ENCODE data around the gene VWDE. TPM values are rescaled to one million over a fixed set of nuclear protein-coding genes. Genes with fewer than 3 reads are reported as not detected.

Gene VWDE
- total RNA-seq, 1 donor from 2014 or later: 3.2 TPM

DNA sequence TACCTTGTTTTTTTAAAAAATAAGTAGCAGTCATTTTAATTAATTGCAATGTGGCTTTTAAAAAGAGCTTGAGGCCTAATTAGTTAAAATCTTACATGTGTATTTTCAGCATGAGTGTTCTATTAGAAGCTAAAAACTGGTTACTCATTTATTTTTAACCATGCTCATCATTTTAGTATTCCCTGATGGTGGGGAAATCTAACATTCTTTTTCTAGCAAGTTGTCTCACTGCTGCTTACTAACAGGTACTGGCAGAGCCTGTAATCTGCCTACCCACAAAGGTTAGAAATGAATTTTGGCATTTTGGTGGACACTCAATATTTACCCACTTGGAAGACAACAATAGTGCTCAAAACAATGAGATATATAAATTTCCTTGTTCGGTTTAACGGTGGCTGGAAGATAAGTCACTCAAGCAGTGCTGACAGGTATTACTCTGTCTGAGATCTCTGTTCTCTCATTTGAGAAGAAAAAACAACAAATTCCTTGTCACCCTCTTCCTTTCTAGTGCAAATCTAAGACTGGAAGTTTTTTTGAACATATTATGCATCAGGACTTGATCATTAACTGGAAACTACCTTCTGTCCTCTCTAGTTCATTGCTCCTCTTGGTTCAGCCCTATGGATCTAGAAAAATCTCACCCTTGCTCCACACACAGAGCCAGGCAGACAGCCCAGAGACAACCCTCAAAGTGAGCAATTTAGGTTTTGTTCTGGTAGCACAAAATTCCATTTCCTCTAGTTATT, 83.3 kb downstream of the VWDE start:
- Mint-ChIP-seq H3K36me3 (ENCODE audit: low read depth, unreplicated experiment) (no peaks in the 10 kb centered on the region), H3K4me3 (ENCODE audit: unreplicated experiment) (no peak overlapping the region), H3K9me3 (ENCODE audit: unreplicated experiment) (no peaks in the 10 kb centered on the region), H3K27ac (ENCODE audit: unreplicated experiment) (no peak overlapping the region), H3K27me3 (ENCODE audit: unreplicated experiment) (no peaks in the 10 kb centered on the region), H3K4me1 (ENCODE audit: unreplicated experiment) (peaks cover 15% of the 10 kb centered on the region)
- TF ChIP-seq, protein P1, sequence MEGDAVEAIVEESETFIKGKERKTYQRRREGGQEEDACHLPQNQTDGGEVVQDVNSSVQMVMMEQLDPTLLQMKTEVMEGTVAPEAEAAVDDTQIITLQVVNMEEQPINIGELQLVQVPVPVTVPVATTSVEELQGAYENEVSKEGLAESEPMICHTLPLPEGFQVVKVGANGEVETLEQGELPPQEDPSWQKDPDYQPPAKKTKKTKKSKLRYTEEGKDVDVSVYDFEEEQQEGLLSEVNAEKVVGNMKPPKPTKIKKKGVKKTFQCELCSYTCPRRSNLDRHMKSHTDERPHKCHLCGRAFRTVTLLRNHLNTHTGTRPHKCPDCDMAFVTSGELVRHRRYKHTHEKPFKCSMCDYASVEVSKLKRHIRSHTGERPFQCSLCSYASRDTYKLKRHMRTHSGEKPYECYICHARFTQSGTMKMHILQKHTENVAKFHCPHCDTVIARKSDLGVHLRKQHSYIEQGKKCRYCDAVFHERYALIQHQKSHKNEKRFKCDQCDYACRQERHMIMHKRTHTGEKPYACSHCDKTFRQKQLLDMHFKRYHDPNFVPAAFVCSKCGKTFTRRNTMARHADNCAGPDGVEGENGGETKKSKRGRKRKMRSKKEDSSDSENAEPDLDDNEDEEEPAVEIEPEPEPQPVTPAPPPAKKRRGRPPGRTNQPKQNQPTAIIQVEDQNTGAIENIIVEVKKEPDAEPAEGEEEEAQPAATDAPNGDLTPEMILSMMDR (IDR thresholded peaks at IDR 0.05; ENCODE audit: unreplicated experiment): no peak
- no peak for DNase-seq (ENCODE audit: low spot score)

DNA sequence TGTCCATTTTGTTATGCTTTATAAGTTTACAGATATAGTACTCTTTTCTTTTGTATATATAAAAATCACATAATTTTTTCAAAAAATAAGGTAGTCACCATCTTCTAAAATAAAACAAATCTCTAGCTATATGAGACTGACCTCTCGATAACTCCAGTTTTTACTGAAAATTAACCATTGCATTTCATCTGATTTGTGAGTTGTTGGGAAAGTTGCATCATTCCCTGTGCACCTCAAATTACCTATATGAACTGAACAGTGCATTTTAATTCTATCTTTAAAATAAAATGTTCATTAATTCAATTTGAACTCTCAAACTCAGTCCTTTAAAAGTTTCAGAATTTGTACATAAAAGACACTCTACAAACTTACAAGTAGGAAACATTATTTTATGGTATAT, 86.0 kb downstream of the VWDE start:
- H3K4me1 Mint-ChIP-seq (ENCODE audit: unreplicated experiment): peaks cover 15% of the 10 kb centered on the region
- H3K27ac Mint-ChIP-seq (ENCODE audit: unreplicated experiment): no peak overlapping the region
- no peaks in the 10 kb centered on the region for H3K9me3 Mint-ChIP-seq (ENCODE audit: unreplicated experiment)
- TF ChIP-seq, protein P1 (IDR thresholded peaks at IDR 0.05; ENCODE audit: unreplicated experiment): no peak
- no peaks in the 10 kb centered on the region for H3K36me3 Mint-ChIP-seq (ENCODE audit: low read depth, unreplicated experiment)
- no peaks in the 10 kb centered on the region for H3K27me3 Mint-ChIP-seq (ENCODE audit: unreplicated experiment)
- no peak overlapping the region for H3K4me3 Mint-ChIP-seq (ENCODE audit: unreplicated experiment)
- DNase-seq (ENCODE audit: low spot score): no peak

DNA sequence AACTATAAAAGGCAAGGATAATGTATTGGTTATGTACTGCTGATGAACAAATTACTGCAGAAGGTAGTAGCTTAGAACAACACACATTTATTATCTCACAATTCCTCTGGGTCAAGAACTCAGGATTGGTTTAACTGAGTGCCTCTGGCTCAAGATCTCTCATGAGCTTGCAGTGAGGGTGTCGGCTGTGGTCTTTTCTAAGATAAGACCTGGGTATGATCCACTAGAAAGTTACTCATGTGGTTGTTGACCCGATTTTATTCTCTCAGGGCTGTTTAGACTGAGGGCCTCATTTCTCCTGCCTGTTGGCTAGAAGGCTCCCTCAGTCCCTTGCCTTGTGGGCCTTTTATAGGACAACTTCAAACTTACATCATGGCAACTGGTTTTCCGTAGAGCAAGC, 86.7 kb downstream of the VWDE start:
- Mint-ChIP-seq H3K4me1 (ENCODE audit: unreplicated experiment) (peaks cover 13% of the 10 kb centered on the region), H3K27me3 (ENCODE audit: unreplicated experiment) (no peaks in the 10 kb centered on the region), H3K27ac (ENCODE audit: unreplicated experiment) (no peak overlapping the region)

DNA sequence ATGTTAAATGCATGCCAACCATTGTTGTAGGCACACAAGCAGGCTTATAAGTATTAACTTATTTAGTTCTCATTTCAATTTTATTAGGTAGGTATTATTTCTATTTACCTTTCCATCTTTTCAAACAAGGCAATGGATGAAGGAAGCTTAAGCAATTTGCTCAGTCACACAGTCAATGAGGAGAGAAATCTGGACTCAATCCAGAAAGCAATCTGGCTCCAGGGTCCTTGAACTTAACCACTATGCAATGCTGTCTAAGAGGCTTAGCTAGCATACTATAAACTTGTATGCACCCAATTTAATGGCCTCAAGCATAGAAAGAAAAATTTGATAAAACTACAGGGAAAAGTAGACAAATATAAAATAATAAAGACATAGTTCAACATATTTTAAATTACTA, 88.6 kb downstream of the VWDE start:
- no peaks in the 10 kb centered on the region for H3K27me3 Mint-ChIP-seq (ENCODE audit: unreplicated experiment)
- no peaks in the 10 kb centered on the region for H3K36me3 Mint-ChIP-seq (ENCODE audit: low read depth, unreplicated experiment)
- no peak for DNase-seq (ENCODE audit: low spot score)
- no peak overlapping the region for H3K4me3 Mint-ChIP-seq (ENCODE audit: unreplicated experiment)
- TF ChIP-seq, protein P1 (IDR thresholded peaks at IDR 0.05; ENCODE audit: unreplicated experiment): no peak
- no peaks in the 10 kb centered on the region for H3K9me3 Mint-ChIP-seq (ENCODE audit: unreplicated experiment)
- H3K27ac Mint-ChIP-seq (ENCODE audit: unreplicated experiment): no peak overlapping the region
- no peaks in the 10 kb centered on the region for H3K4me1 Mint-ChIP-seq (ENCODE audit: unreplicated experiment)

More for the DNA sequence above, 86.7 kb downstream of the VWDE start:
- H3K9me3 Mint-ChIP-seq (ENCODE audit: unreplicated experiment): no peaks in the 10 kb centered on the region
- H3K36me3 Mint-ChIP-seq (ENCODE audit: low read depth, unreplicated experiment): no peaks in the 10 kb centered on the region
- H3K4me3 Mint-ChIP-seq (ENCODE audit: unreplicated experiment): no peak overlapping the region
- TF ChIP-seq, protein P1 (IDR thresholded peaks at IDR 0.05; ENCODE audit: unreplicated experiment): no peak
- no peak for DNase-seq (ENCODE audit: low spot score)

DNA sequence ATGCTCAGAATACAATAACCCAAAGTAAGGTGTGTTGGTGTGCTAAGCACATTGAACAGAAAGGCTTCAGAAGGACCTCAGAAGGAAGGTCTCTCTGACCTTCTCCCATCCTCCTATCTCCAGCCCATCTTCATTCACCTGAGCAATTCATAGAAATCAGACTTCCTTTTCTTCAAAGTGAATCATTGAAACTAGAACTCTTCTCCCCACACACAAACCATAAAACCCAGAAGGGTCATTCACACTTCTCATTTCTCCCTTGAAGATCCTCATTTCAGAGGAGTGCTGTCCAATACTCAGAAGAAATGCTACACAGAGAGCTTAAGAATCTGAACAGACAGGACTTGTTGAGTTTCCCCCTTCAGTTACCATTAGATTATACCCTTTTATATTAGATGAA, 89.5 kb downstream of the VWDE start:
- H3K4me3 Mint-ChIP-seq (ENCODE audit: unreplicated experiment): no peak overlapping the region

More for the DNA sequence above, 89.5 kb downstream of the VWDE start:
- Mint-ChIP-seq H3K27ac (ENCODE audit: unreplicated experiment) (no peak overlapping the region), H3K36me3 (ENCODE audit: low read depth, unreplicated experiment) (no peaks in the 10 kb centered on the region), H3K4me1 (ENCODE audit: unreplicated experiment) (no peaks in the 10 kb centered on the region), H3K27me3 (ENCODE audit: unreplicated experiment) (no peaks in the 10 kb centered on the region), H3K9me3 (ENCODE audit: unreplicated experiment) (no peaks in the 10 kb centered on the region)
- no peak for DNase-seq (ENCODE audit: low spot score)
- TF ChIP-seq, protein P1 (IDR thresholded peaks at IDR 0.05; ENCODE audit: unreplicated experiment): no peak
